ENCODE measurements around the gene FANK1.

DNA sequence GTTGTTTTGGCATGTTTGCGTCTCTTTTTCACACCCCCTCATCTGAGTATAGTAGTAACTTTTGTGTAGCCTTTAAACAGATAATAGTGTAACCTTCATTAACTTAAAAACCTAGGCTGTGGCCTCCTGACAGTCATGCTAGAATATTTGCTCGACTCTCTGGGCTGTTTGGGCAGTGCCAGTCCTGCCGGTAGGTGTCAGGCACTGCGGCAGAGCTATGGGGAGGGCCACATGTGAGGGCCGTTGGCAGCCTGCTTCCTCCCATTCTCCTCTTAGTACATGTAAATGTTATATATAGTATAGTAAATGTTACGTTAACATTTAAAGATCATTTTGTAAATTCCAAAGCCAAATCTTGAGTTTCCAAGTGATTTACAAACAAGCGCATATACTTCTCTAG, 46.9 kb upstream of the FANK1 start:
- TF ChIP-seq, protein P1, sequence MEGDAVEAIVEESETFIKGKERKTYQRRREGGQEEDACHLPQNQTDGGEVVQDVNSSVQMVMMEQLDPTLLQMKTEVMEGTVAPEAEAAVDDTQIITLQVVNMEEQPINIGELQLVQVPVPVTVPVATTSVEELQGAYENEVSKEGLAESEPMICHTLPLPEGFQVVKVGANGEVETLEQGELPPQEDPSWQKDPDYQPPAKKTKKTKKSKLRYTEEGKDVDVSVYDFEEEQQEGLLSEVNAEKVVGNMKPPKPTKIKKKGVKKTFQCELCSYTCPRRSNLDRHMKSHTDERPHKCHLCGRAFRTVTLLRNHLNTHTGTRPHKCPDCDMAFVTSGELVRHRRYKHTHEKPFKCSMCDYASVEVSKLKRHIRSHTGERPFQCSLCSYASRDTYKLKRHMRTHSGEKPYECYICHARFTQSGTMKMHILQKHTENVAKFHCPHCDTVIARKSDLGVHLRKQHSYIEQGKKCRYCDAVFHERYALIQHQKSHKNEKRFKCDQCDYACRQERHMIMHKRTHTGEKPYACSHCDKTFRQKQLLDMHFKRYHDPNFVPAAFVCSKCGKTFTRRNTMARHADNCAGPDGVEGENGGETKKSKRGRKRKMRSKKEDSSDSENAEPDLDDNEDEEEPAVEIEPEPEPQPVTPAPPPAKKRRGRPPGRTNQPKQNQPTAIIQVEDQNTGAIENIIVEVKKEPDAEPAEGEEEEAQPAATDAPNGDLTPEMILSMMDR (IDR thresholded peaks at IDR 0.05; ENCODE audit: poor library complexity) = no peak
- TF ChIP-seq EZH2 (IDR thresholded peaks at IDR 0.05; ENCODE audit: borderline replicate concordance) = no peak
